Gastrocnemius medialis (tissue), 4 donors: ENCODE results near the gene SAMD1. TPM values are rescaled to one million over a fixed set of nuclear protein-coding genes. Genes with fewer than 3 reads are reported as not detected.
A peak's percentile ranks its signal among the peaks of the same experiment; 100 is the strongest.

Experiments used
- ATAC-seq, 2 donors: fragments of 150-250 bp; one replicate each; pipeline ENCODE4 v1.9.1; 2016
- DNase-seq, 2 donors: peaks; one replicate each; pipeline ENCODE4 v3.0.0-alpha.2; 2019
- H3K27ac ChIP-seq, 4 donors: fragments of 200-600 bp; sonication (generic); 1 replicate in 1 of 4; 2 replicates in 3 of 4; pipeline ENCODE4 v1.5.1; 2016 to 2018; ENCODE audit warnings: mild to moderate bottlenecking in 2 of 4, moderate library complexity in 1 of 4
- H3K27me3 ChIP-seq, 3 donors: fragments of 200-600 bp; sonication (generic) in 2 of 3; 1 replicate in 1 of 3; 2 replicates in 2 of 3; pipeline versions ENCODE4 v1.5.1 to v1.6.0; 2016 to 2019; ENCODE audit warnings: mild to moderate bottlenecking in 1 of 3, moderate library complexity in 1 of 3
- H3K36me3 ChIP-seq, 2 donors: fragments of 200-600 bp; sonication (generic) in 1 of 2; one replicate each; pipeline ENCODE4 v1.5.1; 2017 to 2018
- H3K4me1 ChIP-seq, 2 donors: fragments of 200-600 bp; sonication (generic) in 1 of 2; one replicate each; pipeline ENCODE4 v1.5.1; 2016 to 2017; ENCODE audit warnings: mild to moderate bottlenecking in 2 of 2
- H3K4me3 ChIP-seq, 4 donors: fragments of 200-600 bp; sonication (generic) in 3 of 4; 1 replicate in 1 of 4; 2 replicates in 3 of 4; pipeline ENCODE4 v1.5.1; 2016 to 2019; ENCODE audit warnings: mild to moderate bottlenecking in 2 of 4
- H3K9me3 ChIP-seq, 3 donors: fragments of 200-600 bp; sonication (generic) in 2 of 3; 1 replicate in 1 of 3; 2 replicates in 2 of 3; pipeline ENCODE4 v1.5.1; 2016 to 2019
- CTCF ChIP-seq, 5 experiments: fragments of 450-650 bp in 3 of 5; fragments of 200-600 bp in 2 of 5; sonication (generic) in 2 of 5; IDR thresholded peaks in 4 of 5; conservative IDR thresholded peaks in 1 of 5; 1 replicate in 4 of 5; 2 replicates in 1 of 5; pipeline ENCODE4 v1.5.1; 2016 to 2019; ENCODE audit warnings: antibody characterized with exemption in 5 of 5, mild to moderate bottlenecking in 3 of 5, moderate library complexity in 3 of 5
- POLR2A ChIP-seq, 2 donors: fragments of 450-650 bp; IDR thresholded peaks; one replicate each; pipeline ENCODE4 v1.6.1; 2017; ENCODE audit warnings: antibody characterized with exemption in 2 of 2, mild to moderate bottlenecking in 2 of 2, moderate library complexity in 2 of 2
- in situ Hi-C, 4 donors: fragments of 200-750 bp; cut with MboI; loops; one replicate each; pipeline versions ENCODE4 v1.15.0 to v1.8.0; 2017; ENCODE audit warnings: low sequenced_read_pairs in 4 of 4
- intact Hi-C: fragments of 100-400 bp; cut with DNase I; formaldehyde crosslinking; loops from one replicate; pipeline ENCODE4 v1.15.1; 2023; ENCODE audit warnings: low total_unique reads
- total RNA-seq, 4 donors: library from RNA; depleted of rRNA; stranded (reverse); fragments of >200 nt; gene quantifications; one replicate each; pipeline versions ENCODE4 v1.1.0 to v1.2.3, GENCODE V29; 2016

Gene SAMD1
- total RNA-seq, 4 donors from 2014 or later, result 15.1 to 71.8 (median 40.2) TPM

DNA sequence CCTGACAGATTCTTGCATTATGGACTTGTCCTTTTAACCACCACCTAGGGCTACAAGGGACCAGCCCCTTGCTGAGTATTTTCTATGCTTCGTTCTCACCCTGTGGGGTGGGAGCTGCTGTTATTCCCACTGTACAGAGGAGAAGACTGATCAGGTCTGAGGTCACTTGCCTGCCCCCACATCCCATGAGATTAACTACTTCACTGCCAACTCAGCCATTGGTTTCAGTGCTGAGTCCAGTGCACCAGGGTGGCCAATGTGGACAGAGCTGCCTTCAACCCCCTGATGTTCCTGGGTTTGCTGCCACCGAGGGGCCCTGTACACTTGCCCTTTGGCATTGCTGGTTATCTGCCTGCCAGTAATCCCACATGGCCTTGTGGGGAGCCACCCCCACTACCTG, 20.1 kb upstream of the SAMD1 start:
- DNase-seq (no peak), ATAC-seq (no peak)
- Histone ChIP-seq H3K4me1 (peaks cover 55 to 78% of the 10 kb centered on the region in 2 donors), H3K4me3 (no peak overlapping the region), H3K27me3 (no peaks in the 10 kb centered on the region), H3K9me3 (no peaks in the 10 kb centered on the region), H3K27ac (peak overlapping the region; percentile 14 to 97 (median 95)), H3K36me3 (peaks cover 0 to 10% of the 10 kb centered on the region in 2 donors)
- intact Hi-C loops (no loop called here), in situ Hi-C loops (no loop called here)
- no peak for TF ChIP-seq CTCF (IDR thresholded peaks at IDR 0.05 in 4 of 5, conservative IDR thresholded peaks at IDR 0.05 in 1 of 5)
- TF ChIP-seq POLR2A (IDR thresholded peaks at IDR 0.05), result no peak

- TF ChIP-seq POLR2A (IDR thresholded peaks at IDR 0.05), result no peak
- no peak for TF ChIP-seq CTCF (IDR thresholded peaks at IDR 0.05 in 4 of 5, conservative IDR thresholded peaks at IDR 0.05 in 1 of 5)
- Histone ChIP-seq H3K36me3 (peaks cover 0 to 28% of the 10 kb centered on the region in 2 donors), H3K9me3 (no peaks in the 10 kb centered on the region), H3K4me1 (peaks cover 26 to 51% of the 10 kb centered on the region in 2 donors), H3K27ac (peak overlapping the region; percentile 79 to 97 (median 86)), H3K4me3 (peak overlapping the region in 1 of 4 donors; percentile 21), H3K27me3 (no peaks in the 10 kb centered on the region)
- intact Hi-C loops, result loop anchor here (2.0 kb wide), 1 partner anchor 17 kb away; the partner anchor contains the start of gene SAMD1
- ATAC-seq (peak; percentile 66 to 78), DNase-seq (peak in 1 of 2 donors; percentile 81)
- in situ Hi-C loops, result no loop called here
Measured at GRCh38 chr19:14107581-14108461, 17.3 kb upstream of the SAMD1 start.

DNA sequence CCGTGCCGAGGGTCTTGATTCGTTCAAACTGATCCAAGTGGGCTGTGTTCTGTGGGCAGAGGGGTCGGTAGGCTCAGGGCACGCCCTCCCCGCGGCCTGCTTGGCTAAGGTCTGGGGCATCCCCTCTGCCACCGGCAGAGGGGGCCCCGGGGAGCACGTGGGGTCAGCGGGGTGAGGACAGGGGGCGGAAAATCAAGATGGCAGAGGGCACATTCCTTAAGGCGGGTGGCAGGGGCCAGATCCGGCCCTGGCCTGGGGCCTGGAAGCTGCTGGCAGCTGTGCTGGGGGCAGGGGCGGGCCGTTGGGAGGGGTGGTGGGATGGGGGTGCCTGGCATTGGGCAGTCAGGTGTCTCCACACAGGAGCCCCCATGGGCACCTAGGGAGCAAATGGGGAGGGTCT, 16.3 kb upstream of the SAMD1 start:
- ATAC-seq, result peak in 1 of 2 donors; percentile 7
- intact Hi-C loops, result loop anchor here (2.0 kb wide), 1 partner anchor 16 kb away; the partner anchor contains the start of gene SAMD1
- Histone ChIP-seq H3K4me3 (no peak overlapping the region), H3K36me3 (peaks cover 0 to 36% of the 10 kb centered on the region in 2 donors), H3K27me3 (no peaks in the 10 kb centered on the region), H3K9me3 (no peaks in the 10 kb centered on the region), H3K27ac (peak overlapping the region; percentile 79 to 97 (median 86)), H3K4me1 (peaks cover 25 to 41% of the 10 kb centered on the region in 2 donors)
- DNase-seq, result no peak
- in situ Hi-C loops, result no loop called here
- no peak for TF ChIP-seq CTCF (IDR thresholded peaks at IDR 0.05 in 4 of 5, conservative IDR thresholded peaks at IDR 0.05 in 1 of 5)
- TF ChIP-seq POLR2A (IDR thresholded peaks at IDR 0.05), result no peak

- Histone ChIP-seq H3K27ac (peak overlapping the region in 3 of 4 donors; percentile 79 to 97 (median 81)), H3K4me3 (no peak overlapping the region), H3K36me3 (peaks cover 0 to 47% of the 10 kb centered on the region in 2 donors), H3K27me3 (no peaks in the 10 kb centered on the region), H3K4me1 (peaks cover 20 to 37% of the 10 kb centered on the region in 2 donors), H3K9me3 (no peaks in the 10 kb centered on the region)
- DNase-seq, result no peak
- intact Hi-C loops (loop anchor here (2.0 kb wide), 1 partner anchor 15 kb away; the partner anchor contains the start of gene SAMD1), in situ Hi-C loops (no loop called here)
- TF ChIP-seq POLR2A (IDR thresholded peaks at IDR 0.05) (no peak), CTCF (IDR thresholded peaks at IDR 0.05 in 4 of 5, conservative IDR thresholded peaks at IDR 0.05 in 1 of 5) (no peak)
- no peak for ATAC-seq
Measured at GRCh38 chr19:14105680-14106079, 15.1 kb upstream of the SAMD1 start.
